Keratinocyte (primary cell): Measurements from ENCODE around the gene ACTN3. TPM values are rescaled to one million over a fixed set of nuclear protein-coding genes. Genes with fewer than 3 reads are reported as not detected.

ENCODE experiments used
- DNase-seq: peaks from one replicate; pipeline ENCODE4 v3.0.0-alpha.2; 2011; ENCODE audit warnings: low read depth, missing footprints, low spot score
- FAIRE-seq: peaks from 2 replicates; lab custom pipeline; 2011; peaks lifted over from hg19 to GRCh38; lab: Jason Lieb, UNC
- H2AFZ ChIP-seq: 2 replicates; pipeline ENCODE4 v1.6.0; 2012; ENCODE audit warnings: low read length, control low read depth, inconsistent platforms; ENCODE audit not compliant: control insufficient read depth
- H3K27ac ChIP-seq: 2 replicates; pipeline ENCODE4 v1.5.1; 2011; ENCODE audit warnings: low read length; ENCODE audit not compliant: control insufficient read depth, insufficient read depth
- H3K27me3 ChIP-seq: 3 replicates; pipeline ENCODE4 v1.6.0; 2011; ENCODE audit warnings: low read length; ENCODE audit not compliant: control insufficient read depth, insufficient read depth; ENCODE audit errors: extremely low read depth
- H3K36me3 ChIP-seq, 2 experiments: 2 replicates in 1 of 2; 3 replicates in 1 of 2; pipeline ENCODE4 v1.5.1; 2011; ENCODE audit warnings: low read length in 2 of 2, mild to moderate bottlenecking in 1 of 2; ENCODE audit not compliant: control insufficient read depth in 2 of 2, insufficient read depth in 2 of 2; ENCODE audit errors: extremely low read depth in 1 of 2
- H3K4me1 ChIP-seq: 3 replicates; pipeline ENCODE4 v1.5.1; 2011; ENCODE audit warnings: low read length; ENCODE audit not compliant: control insufficient read depth, insufficient read depth; ENCODE audit errors: extremely low read depth
- H3K4me2 ChIP-seq: 3 replicates; pipeline ENCODE4 v1.6.0; 2011; ENCODE audit warnings: low read depth, low read length; ENCODE audit not compliant: control insufficient read depth, insufficient read depth; ENCODE audit errors: extremely low read depth
- H3K4me3 ChIP-seq, 3 experiments: fragments of 200-600 bp in 1 of 3; sonication (generic) in 1 of 3; 2 replicates in 2 of 3; 3 replicates in 1 of 3; pipeline ENCODE4 v1.5.1; 2011 to 2016; ENCODE audit warnings: low read length in 3 of 3, mild to moderate bottlenecking in 3 of 3, control low read depth in 2 of 3, inconsistent platforms in 1 of 3, low read depth in 1 of 3, mixed read lengths in 1 of 3, mixed run types in 1 of 3, moderate library complexity in 1 of 3; ENCODE audit not compliant: control insufficient read depth in 2 of 3, insufficient read depth in 2 of 3; ENCODE audit errors: extremely low read depth in 1 of 3
- H3K79me2 ChIP-seq: 2 replicates; pipeline ENCODE4 v1.6.0; 2012; ENCODE audit warnings: low read length; ENCODE audit not compliant: control insufficient read depth, insufficient read depth
- H3K9ac ChIP-seq: 3 replicates; pipeline ENCODE4 v1.6.0; 2011; ENCODE audit warnings: low read length; ENCODE audit not compliant: control insufficient read depth, insufficient read depth; ENCODE audit errors: extremely low read depth
- H3K9me1 ChIP-seq: 3 replicates; pipeline ENCODE4 v1.6.0; 2011; ENCODE audit warnings: low read length; ENCODE audit not compliant: control insufficient read depth, insufficient read depth; ENCODE audit errors: extremely low read depth
- H3K9me3 ChIP-seq: 2 replicates; pipeline ENCODE4 v1.5.1; 2012; ENCODE audit warnings: low read depth, low read length; ENCODE audit not compliant: control insufficient read depth
- H4K20me1 ChIP-seq: 3 replicates; pipeline ENCODE4 v1.6.0; 2011; ENCODE audit warnings: low read length; ENCODE audit not compliant: control insufficient read depth, insufficient read depth; ENCODE audit errors: extremely low read depth
- EZH2 ChIP-seq: IDR thresholded peaks from one replicate; pipeline ENCODE4 v1.6.1; 2012; ENCODE audit warnings: inconsistent platforms, mild to moderate bottlenecking, low read length, moderate library complexity
- dilution Hi-C: fragments of 300-500 bp; cut with MboI; formaldehyde crosslinking; loops from one replicate; pipeline ENCODE4 v1.7.0; 2020; ENCODE audit warnings: low sequenced_read_pairs; ENCODE audit not compliant: extremely low pct_ligation_motif_present
- polyA plus RNA-seq, 5 experiments: library from polyadenylated mRNA; depleted of rRNA in 3 of 5; stranded (reverse) in 3 of 5; stranded (forward) in 1 of 5; unstranded in 1 of 5; fragments of >200 nt; gene quantifications; 1 replicate in 1 of 5; 2 replicates in 3 of 5; 3 replicates in 1 of 5; pipeline versions ENCODE4 v1.2.1 to v1.2.3, GENCODE V29; 2011 to 2012; ENCODE audit warnings: missing spikeins in 2 of 5, low read depth in 1 of 5, low replicate concordance in 1 of 5
- TF ChIP-seq, protein P1 (sequence below), 3 experiments: IDR thresholded peaks in 1 of 3; conservative IDR thresholded peaks in 1 of 3; optimal IDR thresholded peaks in 1 of 3; 2 replicates in 2 of 3; 3 replicates in 1 of 3; pipeline versions ENCODE3 to v1.5.1; 2011; ENCODE audit warnings: low read length in 3 of 3, mild to moderate bottlenecking in 3 of 3, moderate library complexity in 2 of 3, control low read depth in 1 of 3, inconsistent platforms in 1 of 3; ENCODE audit not compliant: insufficient read depth in 2 of 3; ENCODE audit errors: extremely low read depth in 1 of 3

ACTN3 gene
- polyA plus RNA-seq, 1 donor (not counting 4 experiments of a cell fraction or from before 2014, with no cell fraction given) = not detected

GRCh38 chr11:66530927-66531709, 15.6 kb upstream of the ACTN3 start:
- no peak for DNase-seq
- peaks cover 0 to 3% of the 10 kb centered on the region in 2 experiments for H3K36me3 ChIP-seq
- H4K20me1 ChIP-seq = no peaks in the 10 kb centered on the region
- dilution Hi-C loops = no loop called here
- no peak overlapping the region for H3K9ac ChIP-seq
- H3K79me2 ChIP-seq = no peaks in the 10 kb centered on the region
- no peak overlapping the region for H3K4me2 ChIP-seq
- H3K27me3 ChIP-seq = no peaks in the 10 kb centered on the region
- no peaks in the 10 kb centered on the region for H3K9me3 ChIP-seq
- H3K4me1 ChIP-seq = no peaks in the 10 kb centered on the region
- H2AFZ ChIP-seq = no peak overlapping the region
- no peak for TF ChIP-seq EZH2
- TF ChIP-seq, protein P1, sequence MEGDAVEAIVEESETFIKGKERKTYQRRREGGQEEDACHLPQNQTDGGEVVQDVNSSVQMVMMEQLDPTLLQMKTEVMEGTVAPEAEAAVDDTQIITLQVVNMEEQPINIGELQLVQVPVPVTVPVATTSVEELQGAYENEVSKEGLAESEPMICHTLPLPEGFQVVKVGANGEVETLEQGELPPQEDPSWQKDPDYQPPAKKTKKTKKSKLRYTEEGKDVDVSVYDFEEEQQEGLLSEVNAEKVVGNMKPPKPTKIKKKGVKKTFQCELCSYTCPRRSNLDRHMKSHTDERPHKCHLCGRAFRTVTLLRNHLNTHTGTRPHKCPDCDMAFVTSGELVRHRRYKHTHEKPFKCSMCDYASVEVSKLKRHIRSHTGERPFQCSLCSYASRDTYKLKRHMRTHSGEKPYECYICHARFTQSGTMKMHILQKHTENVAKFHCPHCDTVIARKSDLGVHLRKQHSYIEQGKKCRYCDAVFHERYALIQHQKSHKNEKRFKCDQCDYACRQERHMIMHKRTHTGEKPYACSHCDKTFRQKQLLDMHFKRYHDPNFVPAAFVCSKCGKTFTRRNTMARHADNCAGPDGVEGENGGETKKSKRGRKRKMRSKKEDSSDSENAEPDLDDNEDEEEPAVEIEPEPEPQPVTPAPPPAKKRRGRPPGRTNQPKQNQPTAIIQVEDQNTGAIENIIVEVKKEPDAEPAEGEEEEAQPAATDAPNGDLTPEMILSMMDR (optimal IDR thresholded peaks at IDR 0.05 in 1 of 3, IDR thresholded peaks at IDR 0.05 in 1 of 3, conservative IDR thresholded peaks at IDR 0.05 in 1 of 3; ENCODE audit: extremely low read depth in 1 of 3, insufficient read depth in 2 of 3, low read length in 3 of 3) = no peak
- H3K27ac ChIP-seq = no peak overlapping the region
- no peak overlapping the region for H3K4me3 ChIP-seq
- no peaks in the 10 kb centered on the region for H3K9me1 ChIP-seq
- FAIRE-seq = no peak

- peaks cover 0 to 1% of the 10 kb centered on the region in 2 experiments for H3K36me3 ChIP-seq
- no peak overlapping the region for H3K27ac ChIP-seq
- TF ChIP-seq EZH2 = no peak
- TF ChIP-seq, protein P1 (optimal IDR thresholded peaks at IDR 0.05 in 1 of 3, IDR thresholded peaks at IDR 0.05 in 1 of 3, conservative IDR thresholded peaks at IDR 0.05 in 1 of 3; ENCODE audit: extremely low read depth in 1 of 3, insufficient read depth in 2 of 3, low read length in 3 of 3) = no peak
These were observed 14.9 kb upstream of the ACTN3 start for GRCh38 chr11:66531841-66532240.

More at GRCh38 chr11:66531841-66532240, 14.9 kb upstream of the ACTN3 start:
- FAIRE-seq (no peak), DNase-seq (no peak)
- no peak overlapping the region for H3K4me2 ChIP-seq
- no peaks in the 10 kb centered on the region for H4K20me1 ChIP-seq
- H2AFZ ChIP-seq = no peak overlapping the region
- H3K9ac ChIP-seq = no peak overlapping the region
- no peaks in the 10 kb centered on the region for H3K27me3 ChIP-seq
- no peaks in the 10 kb centered on the region for H3K9me1 ChIP-seq
- H3K4me3 ChIP-seq = no peak overlapping the region
- no peaks in the 10 kb centered on the region for H3K79me2 ChIP-seq
- H3K9me3 ChIP-seq = no peaks in the 10 kb centered on the region
- dilution Hi-C loops = no loop called here
- no peaks in the 10 kb centered on the region for H3K4me1 ChIP-seq
